ENCODE results near the gene STK32B. TPM values are rescaled to one million over a fixed set of nuclear protein-coding genes. Genes with fewer than 3 reads are reported as not detected.

The STK32B gene
- total RNA-seq, 1 experiment from 2014 or later = 15.1 TPM

DNA sequence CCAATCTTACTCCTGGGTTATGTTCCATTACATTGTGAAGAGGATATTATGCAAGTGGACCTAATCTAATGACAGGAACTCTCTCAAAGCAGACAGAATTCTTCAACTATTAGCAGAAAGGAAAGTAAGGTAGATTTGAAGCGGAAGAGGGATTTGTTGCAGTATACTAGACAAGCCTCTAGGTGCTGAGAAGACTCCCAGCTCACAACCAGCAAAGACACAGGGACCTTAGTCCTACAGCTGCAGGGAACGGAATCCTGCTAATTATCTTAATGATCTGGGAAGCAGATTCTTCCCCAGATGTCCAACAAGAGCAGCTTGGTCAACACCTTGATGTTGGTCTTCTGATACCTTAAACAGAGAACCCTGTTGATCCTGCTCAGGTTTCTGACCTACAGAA is 73.6 kb downstream of the STK32B start:
- Histone ChIP-seq H3K36me3 (ENCODE audit: insufficient read depth, low read length, poor library complexity, severe bottlenecking) (no peaks in the 10 kb centered on the region), H3K27me3 (replicated peaks; ENCODE audit: insufficient read depth, low read depth, low read length, poor library complexity) (no peaks in the 10 kb centered on the region), H3K9me3 (ENCODE audit: low read depth, low read length, poor library complexity, severe bottlenecking) (no peaks in the 10 kb centered on the region), H3K27ac (ENCODE audit: low read depth, low read length, poor library complexity, severe bottlenecking) (no peak overlapping the region), H3K4me3 (ENCODE audit: low read depth, low read length, poor library complexity, severe bottlenecking) (no peak overlapping the region), H3K4me1 (ENCODE audit: insufficient read depth, low read length, poor library complexity, severe bottlenecking) (no peaks in the 10 kb centered on the region)
- CTCF ChIA-PET = no interaction called here
- DNase-seq (ENCODE audit: low spot score) = no peak
- intact Hi-C loops (cut with micrococcal nuclease; ENCODE audit: unreplicated experiment) = no loop called here
- no TSS peak for BruUV-seq (replicated peaks)
- TF ChIP-seq, protein P1, sequence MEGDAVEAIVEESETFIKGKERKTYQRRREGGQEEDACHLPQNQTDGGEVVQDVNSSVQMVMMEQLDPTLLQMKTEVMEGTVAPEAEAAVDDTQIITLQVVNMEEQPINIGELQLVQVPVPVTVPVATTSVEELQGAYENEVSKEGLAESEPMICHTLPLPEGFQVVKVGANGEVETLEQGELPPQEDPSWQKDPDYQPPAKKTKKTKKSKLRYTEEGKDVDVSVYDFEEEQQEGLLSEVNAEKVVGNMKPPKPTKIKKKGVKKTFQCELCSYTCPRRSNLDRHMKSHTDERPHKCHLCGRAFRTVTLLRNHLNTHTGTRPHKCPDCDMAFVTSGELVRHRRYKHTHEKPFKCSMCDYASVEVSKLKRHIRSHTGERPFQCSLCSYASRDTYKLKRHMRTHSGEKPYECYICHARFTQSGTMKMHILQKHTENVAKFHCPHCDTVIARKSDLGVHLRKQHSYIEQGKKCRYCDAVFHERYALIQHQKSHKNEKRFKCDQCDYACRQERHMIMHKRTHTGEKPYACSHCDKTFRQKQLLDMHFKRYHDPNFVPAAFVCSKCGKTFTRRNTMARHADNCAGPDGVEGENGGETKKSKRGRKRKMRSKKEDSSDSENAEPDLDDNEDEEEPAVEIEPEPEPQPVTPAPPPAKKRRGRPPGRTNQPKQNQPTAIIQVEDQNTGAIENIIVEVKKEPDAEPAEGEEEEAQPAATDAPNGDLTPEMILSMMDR (conservative IDR thresholded peaks at IDR 0.05; ENCODE audit: low read depth, low read length) = no peak
- no peak for TF ChIP-seq EZH2 (IDR thresholded peaks at IDR 0.05; ENCODE audit: borderline replicate concordance, low read depth, low read length, poor library complexity, severe bottlenecking)
- POLR2A ChIA-PET (ENCODE audit: low non-redundant PET) = no interaction called here

DNA sequence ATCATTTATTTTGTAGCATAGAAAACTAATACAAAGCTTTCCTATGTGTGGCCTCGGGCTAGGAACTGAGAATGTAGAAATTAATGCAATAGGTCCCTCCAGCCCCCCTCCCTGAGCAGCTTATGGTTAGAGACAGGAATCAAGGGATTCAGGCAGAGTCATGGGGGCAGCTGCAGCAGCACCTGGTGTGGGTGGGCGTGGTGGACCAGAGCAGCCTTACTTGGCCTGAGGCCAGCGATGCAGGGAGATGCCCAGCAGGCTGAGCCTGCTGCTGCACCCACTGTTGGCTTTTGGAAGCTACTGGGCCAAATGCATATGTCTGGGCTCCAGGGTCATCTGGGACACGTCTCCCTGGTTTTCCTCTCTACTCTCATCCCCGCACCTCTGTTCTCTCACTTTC is 74.0 kb downstream of the STK32B start:
- Histone ChIP-seq H3K27me3 (replicated peaks; ENCODE audit: insufficient read depth, low read depth, low read length, poor library complexity) (no peaks in the 10 kb centered on the region), H3K27ac (ENCODE audit: low read depth, low read length, poor library complexity, severe bottlenecking) (no peak overlapping the region), H3K36me3 (ENCODE audit: insufficient read depth, low read length, poor library complexity, severe bottlenecking) (no peaks in the 10 kb centered on the region), H3K4me1 (ENCODE audit: insufficient read depth, low read length, poor library complexity, severe bottlenecking) (no peaks in the 10 kb centered on the region), H3K9me3 (ENCODE audit: low read depth, low read length, poor library complexity, severe bottlenecking) (no peaks in the 10 kb centered on the region), H3K4me3 (ENCODE audit: low read depth, low read length, poor library complexity, severe bottlenecking) (no peak overlapping the region)
- POLR2A ChIA-PET (ENCODE audit: low non-redundant PET) = no interaction called here
- CTCF ChIA-PET = no interaction called here
- intact Hi-C loops (cut with micrococcal nuclease; ENCODE audit: unreplicated experiment) = no loop called here
- no peak for TF ChIP-seq EZH2 (IDR thresholded peaks at IDR 0.05; ENCODE audit: borderline replicate concordance, low read depth, low read length, poor library complexity, severe bottlenecking)
- TF ChIP-seq, protein P1 (conservative IDR thresholded peaks at IDR 0.05; ENCODE audit: low read depth, low read length) = no peak
- no TSS peak for BruUV-seq (replicated peaks)
- no peak for DNase-seq (ENCODE audit: low spot score)

DNA sequence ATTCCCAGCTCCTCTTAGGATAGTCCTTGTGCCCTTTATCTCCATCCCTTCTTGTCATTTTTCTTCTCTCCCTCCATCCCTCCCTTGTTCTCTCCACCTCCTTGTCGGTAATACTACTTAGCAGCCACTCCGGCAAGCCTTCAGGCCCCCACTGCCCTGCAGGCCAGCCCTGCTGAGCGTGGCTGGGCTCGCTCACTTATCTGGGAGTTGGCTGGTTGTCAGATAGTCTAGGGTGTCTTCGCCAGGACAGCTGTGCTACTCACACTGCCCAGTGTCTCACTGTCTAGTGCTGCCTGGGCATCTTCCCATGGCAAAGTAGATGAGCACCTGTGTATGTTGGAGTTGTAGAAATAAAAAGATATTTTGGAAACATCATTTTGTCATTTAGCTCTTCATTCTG is 75.0 kb downstream of the STK32B start:
- no peak overlapping the region for H3K4me3 ChIP-seq (ENCODE audit: low read depth, low read length, poor library complexity, severe bottlenecking)
- ChIA-PET POLR2A (ENCODE audit: low non-redundant PET) (no interaction called here), CTCF (no interaction called here)
- no peaks in the 10 kb centered on the region for H3K27me3 ChIP-seq (replicated peaks; ENCODE audit: insufficient read depth, low read depth, low read length, poor library complexity)
- H3K9me3 ChIP-seq (ENCODE audit: low read depth, low read length, poor library complexity, severe bottlenecking) = no peaks in the 10 kb centered on the region
- H3K4me1 ChIP-seq (ENCODE audit: insufficient read depth, low read length, poor library complexity, severe bottlenecking) = no peaks in the 10 kb centered on the region
- DNase-seq (ENCODE audit: low spot score) = no peak
- no peaks in the 10 kb centered on the region for H3K36me3 ChIP-seq (ENCODE audit: insufficient read depth, low read length, poor library complexity, severe bottlenecking)
- no peak overlapping the region for H3K27ac ChIP-seq (ENCODE audit: low read depth, low read length, poor library complexity, severe bottlenecking)
- no TSS peak for BruUV-seq (replicated peaks)
- intact Hi-C loops (cut with micrococcal nuclease; ENCODE audit: unreplicated experiment) = no loop called here
- TF ChIP-seq, protein P1 (conservative IDR thresholded peaks at IDR 0.05; ENCODE audit: low read depth, low read length) = no peak
- TF ChIP-seq EZH2 (IDR thresholded peaks at IDR 0.05; ENCODE audit: borderline replicate concordance, low read depth, low read length, poor library complexity, severe bottlenecking) = no peak

All from A673 (cell line).